ENCODE measurements around the gene CCDC126.

CCDC126 gene

DNA sequence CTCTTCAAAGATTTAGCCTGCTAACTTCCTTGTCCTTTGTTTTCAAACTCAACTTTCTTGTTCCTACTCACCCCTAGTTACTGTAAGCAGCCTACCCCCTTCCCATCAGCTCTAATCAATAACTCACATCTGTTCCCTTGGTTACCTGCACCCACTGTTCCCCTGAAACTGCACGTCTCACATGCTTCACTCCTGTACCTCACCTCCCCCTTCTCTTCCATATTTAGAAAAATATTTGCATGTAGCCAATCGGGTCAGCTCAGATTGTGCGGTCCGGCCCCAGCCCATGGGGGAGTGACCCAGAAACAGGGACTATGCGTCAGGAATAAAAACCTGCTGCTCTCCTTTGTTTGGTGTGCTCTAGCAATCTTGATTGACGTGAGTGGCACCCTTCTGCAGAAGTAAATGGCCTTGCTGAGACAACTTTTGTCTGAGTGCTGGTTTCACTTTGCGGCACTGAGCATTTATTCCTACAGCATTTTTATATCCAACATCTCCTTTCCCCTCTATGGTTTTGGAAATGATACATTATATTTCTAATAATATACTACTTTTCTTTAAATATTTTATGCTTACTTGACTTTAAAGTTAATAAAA, 61.7 kb downstream of the CCDC126 start:
- H3K4me3 ChIP-seq (ENCODE audit: low read depth, low read length): no peak overlapping the region
- TF ChIP-seq, protein P1, sequence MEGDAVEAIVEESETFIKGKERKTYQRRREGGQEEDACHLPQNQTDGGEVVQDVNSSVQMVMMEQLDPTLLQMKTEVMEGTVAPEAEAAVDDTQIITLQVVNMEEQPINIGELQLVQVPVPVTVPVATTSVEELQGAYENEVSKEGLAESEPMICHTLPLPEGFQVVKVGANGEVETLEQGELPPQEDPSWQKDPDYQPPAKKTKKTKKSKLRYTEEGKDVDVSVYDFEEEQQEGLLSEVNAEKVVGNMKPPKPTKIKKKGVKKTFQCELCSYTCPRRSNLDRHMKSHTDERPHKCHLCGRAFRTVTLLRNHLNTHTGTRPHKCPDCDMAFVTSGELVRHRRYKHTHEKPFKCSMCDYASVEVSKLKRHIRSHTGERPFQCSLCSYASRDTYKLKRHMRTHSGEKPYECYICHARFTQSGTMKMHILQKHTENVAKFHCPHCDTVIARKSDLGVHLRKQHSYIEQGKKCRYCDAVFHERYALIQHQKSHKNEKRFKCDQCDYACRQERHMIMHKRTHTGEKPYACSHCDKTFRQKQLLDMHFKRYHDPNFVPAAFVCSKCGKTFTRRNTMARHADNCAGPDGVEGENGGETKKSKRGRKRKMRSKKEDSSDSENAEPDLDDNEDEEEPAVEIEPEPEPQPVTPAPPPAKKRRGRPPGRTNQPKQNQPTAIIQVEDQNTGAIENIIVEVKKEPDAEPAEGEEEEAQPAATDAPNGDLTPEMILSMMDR (IDR thresholded peaks at IDR 0.05; ENCODE audit: control insufficient read depth, extremely low read depth, insufficient read depth): no peak
- DNase-seq (ENCODE audit: low read depth): no peak

DNA sequence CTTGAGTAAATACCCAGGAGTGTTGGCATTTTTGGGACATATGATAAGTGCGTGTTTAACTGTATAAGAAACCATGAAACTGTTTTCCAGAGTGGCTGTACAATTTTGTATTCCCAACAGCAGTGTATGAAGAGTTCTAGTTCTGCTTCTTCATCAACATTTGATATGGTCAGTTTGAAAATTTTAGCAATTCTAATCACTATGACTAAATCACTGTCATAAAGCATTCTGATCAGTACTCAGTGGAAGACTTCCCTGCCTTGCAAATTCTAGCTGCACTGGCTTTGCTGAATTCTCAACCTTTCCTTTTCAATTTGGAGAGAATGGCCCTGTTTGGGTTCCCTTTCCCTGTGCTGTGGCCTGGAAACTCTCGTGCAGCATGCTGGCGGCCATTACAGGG, 64.2 kb downstream of the CCDC126 start:
- TF ChIP-seq, protein P1 (IDR thresholded peaks at IDR 0.05; ENCODE audit: control insufficient read depth, extremely low read depth, insufficient read depth): no peak
- no peak overlapping the region for H3K4me3 ChIP-seq (ENCODE audit: low read depth, low read length)
- DNase-seq (ENCODE audit: low read depth): no peak

DNA sequence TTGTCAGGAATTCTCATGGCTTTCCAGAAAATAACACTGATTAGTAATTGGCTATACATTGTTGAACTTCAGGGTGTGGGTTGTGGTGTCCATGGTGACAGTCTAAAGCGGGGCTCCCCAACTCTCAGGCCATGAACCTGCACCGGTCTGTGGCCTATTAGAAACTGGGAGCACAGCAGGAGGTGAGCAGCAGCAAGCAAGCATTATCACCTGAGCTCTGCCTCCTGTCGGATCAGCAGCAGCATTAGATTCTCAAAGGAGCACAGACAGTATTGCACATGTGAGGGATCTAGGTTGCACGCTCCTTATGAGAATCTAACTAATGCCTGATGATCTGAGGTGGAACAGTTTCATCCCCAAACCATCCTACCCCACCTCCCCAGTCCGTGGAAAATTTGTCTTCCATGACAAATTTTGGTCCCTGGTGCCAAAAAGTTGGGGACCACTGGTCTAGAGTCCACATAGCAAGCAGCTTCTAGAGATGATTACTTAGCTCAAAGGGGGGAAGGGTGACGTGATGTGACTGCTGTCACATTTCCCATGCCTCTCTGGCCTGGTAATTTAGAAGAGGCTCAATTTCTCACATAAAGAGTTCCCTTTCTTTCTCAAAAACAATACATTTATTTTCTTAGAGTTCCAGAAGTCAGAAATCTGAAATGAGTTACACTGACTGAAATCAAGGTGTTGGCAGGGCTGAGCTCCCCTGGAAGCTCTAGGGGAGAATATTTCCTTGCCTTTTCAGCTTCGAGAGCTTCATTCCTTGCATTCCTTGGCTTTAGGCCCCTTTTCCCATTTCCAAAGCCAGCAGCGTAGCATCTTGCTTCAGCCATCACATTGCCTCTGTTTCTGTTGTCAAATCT, 65.2 kb downstream of the CCDC126 start:
- DNase-seq (ENCODE audit: low read depth): no peak
- TF ChIP-seq, protein P1 (IDR thresholded peaks at IDR 0.05; ENCODE audit: control insufficient read depth, extremely low read depth, insufficient read depth): no peak
- no peak overlapping the region for H3K4me3 ChIP-seq (ENCODE audit: low read depth, low read length)

DNA sequence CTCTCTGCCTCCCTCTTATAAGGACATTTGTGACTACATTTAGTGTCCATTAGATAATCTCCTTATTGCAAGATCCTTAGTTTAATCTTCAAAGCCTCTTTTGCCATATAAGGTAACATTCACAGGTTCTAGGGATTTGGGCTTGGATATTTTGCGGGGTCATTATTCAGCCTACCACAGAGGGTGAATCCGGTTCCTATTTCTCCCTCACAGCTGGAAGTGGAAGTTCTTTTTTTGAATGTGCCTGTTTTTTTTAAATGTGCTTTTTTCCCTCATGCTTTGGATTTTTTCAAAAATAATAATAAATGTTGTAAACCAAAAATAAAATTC, 65.8 kb downstream of the CCDC126 start:
- no peak overlapping the region for H3K4me3 ChIP-seq (ENCODE audit: low read depth, low read length)
- TF ChIP-seq, protein P1 (IDR thresholded peaks at IDR 0.05; ENCODE audit: control insufficient read depth, extremely low read depth, insufficient read depth): no peak
- DNase-seq (ENCODE audit: low read depth): no peak

DNA sequence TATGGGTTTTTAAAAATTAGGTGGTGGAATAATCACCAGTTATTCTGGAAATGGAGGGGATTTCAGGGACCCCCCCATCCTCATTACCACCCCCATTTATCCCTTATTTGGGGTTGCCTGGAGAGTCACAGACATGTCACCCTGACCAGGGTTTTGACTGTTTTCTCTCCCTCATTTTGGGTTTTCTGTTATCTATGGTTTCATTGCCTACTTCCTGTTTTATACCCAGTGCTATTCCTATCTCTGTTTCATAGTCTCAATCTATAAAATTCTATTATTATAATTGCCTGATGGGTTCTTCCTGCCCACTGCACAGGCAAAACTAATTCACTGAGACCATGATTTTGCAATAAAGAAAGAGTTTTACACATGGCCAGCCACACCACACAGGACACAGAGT, 66.9 kb downstream of the CCDC126 start:
- H3K4me3 ChIP-seq (ENCODE audit: low read depth, low read length): no peak overlapping the region
- no peak for DNase-seq (ENCODE audit: low read depth)
- TF ChIP-seq, protein P1 (IDR thresholded peaks at IDR 0.05; ENCODE audit: control insufficient read depth, extremely low read depth, insufficient read depth): no peak

DNA sequence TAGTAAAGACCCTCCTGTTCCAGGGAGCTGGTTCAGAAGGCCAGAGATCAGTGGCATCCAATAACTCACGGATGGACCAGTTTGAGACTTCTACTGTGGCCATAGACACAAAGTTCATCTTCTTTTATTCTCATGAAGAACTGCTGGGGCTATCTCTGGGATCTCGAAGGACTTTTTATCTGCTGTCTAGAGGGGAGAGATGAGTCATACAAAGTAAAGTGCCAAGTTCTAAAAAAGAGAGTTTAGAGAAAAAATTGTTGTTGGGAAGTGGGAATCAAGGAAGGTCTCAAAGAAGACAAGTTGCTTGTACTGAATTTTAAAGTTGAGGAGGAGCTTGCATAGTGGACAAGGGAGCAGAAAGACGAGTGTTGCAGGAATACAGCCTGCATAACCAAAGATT, 74.9 kb downstream of the CCDC126 start:
- H3K4me3 ChIP-seq (ENCODE audit: low read depth, low read length): no peak overlapping the region
- no peak for DNase-seq (ENCODE audit: low read depth)
- TF ChIP-seq, protein P1 (IDR thresholded peaks at IDR 0.05; ENCODE audit: control insufficient read depth, extremely low read depth, insufficient read depth): no peak

All from LNCaP clone FGC (cell line).